GM12878 (cell line): ENCODE measurements around the gene PLA2G4A. TPM values are rescaled to one million over a fixed set of nuclear protein-coding genes. Genes with fewer than 3 reads are reported as not detected.

Experiments
- ATAC-seq: fragments of 200-7000 bp; cut with Tn5 transposase; 3 replicates; pipeline ENCODE4 v1.9.1; 2020; ENCODE audit warnings: mild to moderate bottlenecking, moderate library complexity
- BruUV-seq: library from RNA; stranded (reverse); fragments of 400-500 nt; replicated peaks from 2 replicates; lab custom pipeline; 2021; lab: Mats Ljungman, UMichigan
- CTCF ChIA-PET: fragments of 300-600 bp; sonication (Branson Sonifier 250); formaldehyde crosslinking; extraction: SDS; loops from one replicate; lab custom pipeline; 2021; ENCODE audit warnings: inconsistent platforms; lab: Yijun Ruan, JAX
- POLR2A ChIA-PET: fragments of 350-600 bp; formaldehyde crosslinking; extraction: SDS; loops from one replicate; lab custom pipeline; 2021; ENCODE audit warnings: inconsistent platforms; lab: Charles Lee
- RAD21 ChIA-PET: fragments of 300-600 bp; sonication (Branson Sonifier 250); formaldehyde crosslinking; loops from one replicate; lab custom pipeline; 2023; ENCODE audit warnings: antibody characterized with exemption; ENCODE audit not compliant: unreplicated experiment; lab: Charles Lee
- SMC1A ChIA-PET: fragments of 300-600 bp; sonication (Branson Sonifier 250); formaldehyde crosslinking; loops from one replicate; lab custom pipeline; 2023; ENCODE audit not compliant: unreplicated experiment, uncharacterized antibody; lab: Charles Lee
- DNase-seq: peaks from one replicate; pipeline ENCODE4 v3.0.0-alpha.2; 2011; ENCODE audit warnings: low read depth, low spot score
- FAIRE-seq: peaks from 3 replicates; lab custom pipeline; 2011; peaks lifted over from hg19 to GRCh38; lab: Jason Lieb, UNC
- H2AFZ ChIP-seq: 2 replicates; pipeline ENCODE4 v1.6.0; 2011; ENCODE audit warnings: low read depth, low read length, control low read depth; ENCODE audit not compliant: control insufficient read depth
- H3K27ac ChIP-seq: 2 replicates; pipeline ENCODE4 v1.5.1; 2011; ENCODE audit warnings: control low read depth; ENCODE audit not compliant: control insufficient read depth, insufficient read depth
- H3K27me3 ChIP-seq, 2 experiments: replicated peaks in 1 of 2; 2 replicates each; pipeline versions ENCODE4 v1.6.0 to v1.6.1; 2011; ENCODE audit warnings: low read length in 1 of 2; ENCODE audit not compliant: control insufficient read depth in 2 of 2, insufficient read depth in 2 of 2
- H3K36me3 ChIP-seq, 2 experiments: 2 replicates each; pipeline ENCODE4 v1.5.1; 2011; ENCODE audit warnings: low read length in 1 of 2; ENCODE audit not compliant: control insufficient read depth in 2 of 2, insufficient read depth in 2 of 2
- H3K4me1 ChIP-seq: 2 replicates; pipeline ENCODE4 v1.6.1; 2011; ENCODE audit warnings: mild to moderate bottlenecking, low read length, moderate library complexity, mixed read lengths; ENCODE audit not compliant: control insufficient read depth, insufficient read depth
- H3K4me2 ChIP-seq: 2 replicates; pipeline ENCODE4 v1.6.0; 2011; ENCODE audit warnings: control low read depth; ENCODE audit not compliant: control insufficient read depth, insufficient read depth
- H3K4me3 ChIP-seq: fragments of 200-600 bp; sonication (generic); 2 replicates; pipeline ENCODE4 v1.5.1; 2016
- H3K79me2 ChIP-seq: 2 replicates; pipeline ENCODE4 v1.6.0; 2011; ENCODE audit warnings: low read length; ENCODE audit not compliant: control insufficient read depth, insufficient read depth
- H3K9ac ChIP-seq: 2 replicates; pipeline ENCODE4 v1.8.0; 2011; ENCODE audit warnings: low read length, control low read depth, mixed read lengths; ENCODE audit not compliant: control insufficient read depth, insufficient read depth
- H3K9me3 ChIP-seq: replicated peaks from 3 replicates; pipeline ENCODE4 v1.5.1; 2011; ENCODE audit warnings: mild to moderate bottlenecking, low read length; ENCODE audit not compliant: control insufficient read depth, insufficient read depth
- H4K20me1 ChIP-seq: 2 replicates; pipeline ENCODE4 v1.6.0; 2011; ENCODE audit not compliant: control insufficient read depth, insufficient read depth
- CREM ChIP-seq: IDR thresholded peaks from 2 replicates; pipeline ENCODE4 v1.6.1; 2014; ENCODE audit warnings: antibody characterized with exemption, low read depth
- ETV6 ChIP-seq, 2 experiments: fragments of 450-650 bp in 1 of 2; IDR thresholded peaks in 1 of 2; conservative IDR thresholded peaks in 1 of 2; 2 replicates each; pipeline ENCODE4 v1.6.1; 2014; ENCODE audit warnings: antibody characterized with exemption in 1 of 2, borderline replicate concordance in 1 of 2, low read depth in 1 of 2, mild to moderate bottlenecking in 1 of 2, moderate library complexity in 1 of 2
- GATAD2B ChIP-seq: fragments of 450-650 bp; conservative IDR thresholded peaks from 2 replicates; pipeline ENCODE4 v1.6.1; 2017; ENCODE audit warnings: low read depth, mild to moderate bottlenecking, moderate library complexity
- KLF5 ChIP-seq: fragments of 450-650 bp; IDR thresholded peaks from 2 replicates; pipeline ENCODE4 v1.6.1; 2014; ENCODE audit warnings: mild to moderate bottlenecking; ENCODE audit not compliant: partially characterized antibody
- MEF2B ChIP-seq: fragments of 450-650 bp; IDR thresholded peaks from 2 replicates; pipeline ENCODE4 v1.6.1; 2018; ENCODE audit warnings: mild to moderate bottlenecking, moderate library complexity; ENCODE audit not compliant: partially characterized antibody, poor library complexity, severe bottlenecking
- SRF ChIP-seq, 2 experiments: IDR thresholded peaks; 2 replicates each; pipeline ENCODE4 v1.6.1; 2011; ENCODE audit warnings: low read depth in 2 of 2, low read length in 2 of 2, mild to moderate bottlenecking in 1 of 2, moderate library complexity in 1 of 2
- ZZZ3 ChIP-seq: IDR thresholded peaks from 2 replicates; pipeline ENCODE4 v1.6.1; 2011; ENCODE audit warnings: low read depth; ENCODE audit not compliant: control insufficient read depth, insufficient read length
- WGBS: methylation state at CpG from one replicate; pipeline ENCODE4 v1.1.6; 2016; ENCODE audit warnings: low lambda C conversion rate; ENCODE audit not compliant: insufficient replicate concordance, insufficient coverage; ENCODE audit errors: missing lambda C conversion rate; 5-methylcytosine and 5-hydroxymethylcytosine counted together
- in situ Hi-C: fragments of 300-500 bp; cut with MboI; formaldehyde crosslinking; loops from 9 replicates; pipeline ENCODE4 v1.14.3; 2018; ENCODE audit warnings: mixed read lengths
- intact Hi-C: fragments of 100-400 bp; cut with micrococcal nuclease; formaldehyde crosslinking; loops from one replicate; pipeline ENCODE4 v1.14.2; 2022; ENCODE audit not compliant: unreplicated experiment
- polyA plus RNA-seq, 11 experiments: library from polyadenylated mRNA; depleted of rRNA in 4 of 11; unstranded in 6 of 11; stranded (reverse) in 5 of 11; fragments of >200 nt; fragmentation: Nextera tagmentation in 4 of 11; fragmentation: Illumina TruSeq in 1 of 11; extraction: Ambion mirVana in 4 of 11; extraction: Trizol in 1 of 11; gene quantifications; 1 replicate in 1 of 11; 2 replicates in 10 of 11; pipeline versions ENCODE4 v1.2.1 to v1.2.3, GENCODE V29; 2011 to 2016; ENCODE audit warnings: inconsistent platforms in 2 of 11, missing spikeins in 2 of 11, low read depth in 1 of 11
- total RNA-seq, 4 experiments: library from RNA; depleted of rRNA in 3 of 4; stranded (reverse); fragments of >200 nt in 3 of 4; fragmentation: Illumina TruSeq in 1 of 4; extraction: Trizol in 1 of 4; gene quantifications; 2 replicates each; pipeline versions ENCODE4 v1.2.1 to v1.2.3, GENCODE V29; 2013 to 2021
- TF ChIP-seq, protein P1 (sequence below): IDR thresholded peaks from 2 replicates; pipeline ENCODE4 v1.6.1; 2012; ENCODE audit warnings: mild to moderate bottlenecking, low read depth, low read length

The PLA2G4A gene
- total and polyA plus RNA-seq, 10 of the 15 experiments (the other 5 are each of a cell fraction or from before 2014, with no cell fraction given), result 0.70 to 3.3 (median 1.5) TPM; not detected in 1

DNA sequence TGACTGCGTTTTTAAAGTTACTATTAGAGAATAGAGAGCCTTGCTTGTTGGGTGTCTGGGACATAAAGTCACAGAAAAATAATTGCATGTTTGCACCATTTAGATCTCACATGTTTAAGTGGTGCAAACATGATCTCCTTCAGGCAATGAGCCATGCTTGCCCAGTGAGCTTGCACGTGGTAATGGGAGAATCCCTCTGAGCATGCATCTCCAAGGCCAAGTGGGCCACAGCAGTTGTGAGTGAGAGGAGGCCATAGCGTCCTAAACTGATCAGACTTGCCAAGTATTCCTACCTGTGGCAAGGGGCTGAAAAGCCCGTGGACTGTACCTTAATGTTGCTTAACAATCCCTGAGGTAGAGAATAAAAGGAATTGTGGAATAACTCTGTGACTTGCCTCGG, 158.3 kb downstream of the PLA2G4A start:
- FAIRE-seq (no peak), ATAC-seq (no peak), DNase-seq (no peak)
- TF ChIP-seq MEF2B, result no peak
- no peak for TF ChIP-seq CREM
- no peak for TF ChIP-seq SRF (IDR thresholded peaks at IDR 0.05; ENCODE audit: low read depth in 2 of 2, low read length in 2 of 2)
- TF ChIP-seq ETV6 (conservative IDR thresholded peaks at IDR 0.05 in 1 of 2, IDR thresholded peaks at IDR 0.05 in 1 of 2; ENCODE audit: borderline replicate concordance in 1 of 2, low read depth in 1 of 2), result no peak
- TF ChIP-seq GATAD2B, result no peak
- TF ChIP-seq, protein P1, sequence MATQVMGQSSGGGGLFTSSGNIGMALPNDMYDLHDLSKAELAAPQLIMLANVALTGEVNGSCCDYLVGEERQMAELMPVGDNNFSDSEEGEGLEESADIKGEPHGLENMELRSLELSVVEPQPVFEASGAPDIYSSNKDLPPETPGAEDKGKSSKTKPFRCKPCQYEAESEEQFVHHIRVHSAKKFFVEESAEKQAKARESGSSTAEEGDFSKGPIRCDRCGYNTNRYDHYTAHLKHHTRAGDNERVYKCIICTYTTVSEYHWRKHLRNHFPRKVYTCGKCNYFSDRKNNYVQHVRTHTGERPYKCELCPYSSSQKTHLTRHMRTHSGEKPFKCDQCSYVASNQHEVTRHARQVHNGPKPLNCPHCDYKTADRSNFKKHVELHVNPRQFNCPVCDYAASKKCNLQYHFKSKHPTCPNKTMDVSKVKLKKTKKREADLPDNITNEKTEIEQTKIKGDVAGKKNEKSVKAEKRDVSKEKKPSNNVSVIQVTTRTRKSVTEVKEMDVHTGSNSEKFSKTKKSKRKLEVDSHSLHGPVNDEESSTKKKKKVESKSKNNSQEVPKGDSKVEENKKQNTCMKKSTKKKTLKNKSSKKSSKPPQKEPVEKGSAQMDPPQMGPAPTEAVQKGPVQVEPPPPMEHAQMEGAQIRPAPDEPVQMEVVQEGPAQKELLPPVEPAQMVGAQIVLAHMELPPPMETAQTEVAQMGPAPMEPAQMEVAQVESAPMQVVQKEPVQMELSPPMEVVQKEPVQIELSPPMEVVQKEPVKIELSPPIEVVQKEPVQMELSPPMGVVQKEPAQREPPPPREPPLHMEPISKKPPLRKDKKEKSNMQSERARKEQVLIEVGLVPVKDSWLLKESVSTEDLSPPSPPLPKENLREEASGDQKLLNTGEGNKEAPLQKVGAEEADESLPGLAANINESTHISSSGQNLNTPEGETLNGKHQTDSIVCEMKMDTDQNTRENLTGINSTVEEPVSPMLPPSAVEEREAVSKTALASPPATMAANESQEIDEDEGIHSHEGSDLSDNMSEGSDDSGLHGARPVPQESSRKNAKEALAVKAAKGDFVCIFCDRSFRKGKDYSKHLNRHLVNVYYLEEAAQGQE, result no peak
- TF ChIP-seq KLF5, result no peak
- TF ChIP-seq ZZZ3, result no peak
- POLR2A ChIA-PET, result no interaction called here
- Histone ChIP-seq H3K79me2 (no peaks in the 10 kb centered on the region), H3K27ac (no peak overlapping the region), H3K4me2 (no peak overlapping the region), H3K27me3 (no peaks in the 10 kb centered on the region), H3K36me3 (no peaks in the 10 kb centered on the region), H3K4me3 (no peak overlapping the region), H3K9me3 (no peaks in the 10 kb centered on the region), H3K9ac (no peak overlapping the region), H3K4me1 (no peaks in the 10 kb centered on the region), H4K20me1 (no peaks in the 10 kb centered on the region), H2AFZ (no peak overlapping the region)
- in situ Hi-C loops (loop anchor here (5.0 to 10.0 kb wide), 4 partner anchors 262 to 582 kb away; no protein-coding TSS in a partner anchor), intact Hi-C loops (loop anchor here (2.0 to 10.0 kb wide), 2 partner anchors 264 to 682 kb away; no protein-coding TSS in a partner anchor)
- CTCF ChIA-PET, result interaction anchor here (0.6 to 1.7 kb wide), 19 partner anchors 10 to 612 kb away, joined by 3 to 14 read pairs (median 4); partner anchors contain the start of gene TPR
- WGBS, result 11% methylated on average over 5 of the region's 5 CpGs
- BruUV-seq, result no TSS peak
- SMC1A ChIA-PET, result interaction anchor here (0.7 to 4.1 kb wide), 12 partner anchors 10 to 615 kb away, joined by 3 to 25 read pairs (median 4); no protein-coding TSS in a partner anchor
- RAD21 ChIA-PET, result interaction anchor here (0.9 to 1.7 kb wide), 11 partner anchors 25 to 612 kb away, joined by 3 to 14 read pairs (median 4); partner anchors contain the start of genes ODR4 and TPR
